IPS DF 19.7 (cell line): Measurements from ENCODE around the gene RYR2.

Experiments used
- DNase-seq: peaks from one replicate; pipeline ENCODE4 v3.0.0-alpha.2; 2013; ENCODE audit warnings: low read depth, low spot score

The RYR2 gene

DNA sequence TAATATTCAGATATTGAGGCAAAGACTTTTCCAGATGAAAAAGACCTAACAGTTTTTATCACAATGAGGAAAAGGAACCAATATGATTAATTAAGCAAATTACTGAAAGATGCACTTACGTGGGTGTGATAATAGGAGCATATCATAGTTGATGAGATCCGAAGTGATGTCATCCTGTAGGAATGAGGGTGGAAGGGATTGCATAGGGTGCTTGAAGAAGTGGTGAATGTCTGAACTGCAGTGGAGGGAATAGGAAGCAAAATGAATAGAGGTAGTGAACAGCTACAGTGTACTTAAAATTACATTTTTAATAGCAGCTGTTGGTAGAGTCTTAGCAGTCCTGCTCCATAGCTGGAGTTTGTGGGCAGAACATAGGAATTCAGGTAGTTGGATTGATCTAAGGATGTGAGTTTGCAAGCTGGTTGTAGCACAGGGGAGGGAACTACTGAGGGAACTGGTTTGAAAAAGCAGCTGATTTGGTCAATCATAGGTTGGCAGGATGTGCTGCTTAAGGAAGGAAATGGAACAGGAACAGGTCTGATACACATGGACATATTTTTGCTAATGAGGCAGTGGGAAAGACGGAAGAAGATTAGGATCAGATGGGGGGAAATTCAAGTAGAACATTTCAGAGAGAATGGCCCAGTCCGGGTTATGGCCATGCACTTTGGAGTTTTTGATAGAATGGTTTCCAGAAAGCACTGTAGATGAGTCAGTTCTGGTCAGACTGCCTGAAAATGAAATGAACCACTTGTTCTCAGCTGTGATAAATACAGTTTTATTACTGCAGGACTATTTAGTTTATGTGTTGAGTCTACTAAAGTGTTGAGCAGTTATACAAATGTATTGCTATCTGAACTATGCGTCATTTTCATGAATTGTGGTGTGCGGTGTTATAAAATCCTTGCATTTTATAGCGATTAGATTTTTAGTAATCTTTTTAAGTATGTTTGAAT lies 155.8 kb downstream of the RYR2 start:
- DNase-seq: peak; percentile 28

DNA sequence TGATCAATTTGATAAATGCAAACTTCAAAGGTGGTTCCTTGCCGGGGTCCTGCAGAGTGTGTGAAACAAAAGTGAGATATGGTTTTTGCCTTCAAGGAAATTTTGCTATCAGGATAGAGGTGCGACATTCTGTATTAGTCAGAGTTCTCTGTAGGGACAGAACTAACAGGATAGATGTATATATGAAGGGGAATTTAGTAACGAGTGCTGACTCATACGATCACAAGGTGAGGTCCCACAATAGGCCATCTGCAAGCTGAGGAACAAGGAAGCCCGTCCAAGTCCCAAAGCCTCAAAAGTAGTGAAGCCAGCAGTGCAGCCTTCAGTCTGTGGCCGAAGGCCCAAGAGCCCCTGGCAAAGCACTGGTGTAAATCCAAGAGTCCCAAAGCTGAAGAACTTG lies 157.0 kb downstream of the RYR2 start:
- no peak for DNase-seq

DNA sequence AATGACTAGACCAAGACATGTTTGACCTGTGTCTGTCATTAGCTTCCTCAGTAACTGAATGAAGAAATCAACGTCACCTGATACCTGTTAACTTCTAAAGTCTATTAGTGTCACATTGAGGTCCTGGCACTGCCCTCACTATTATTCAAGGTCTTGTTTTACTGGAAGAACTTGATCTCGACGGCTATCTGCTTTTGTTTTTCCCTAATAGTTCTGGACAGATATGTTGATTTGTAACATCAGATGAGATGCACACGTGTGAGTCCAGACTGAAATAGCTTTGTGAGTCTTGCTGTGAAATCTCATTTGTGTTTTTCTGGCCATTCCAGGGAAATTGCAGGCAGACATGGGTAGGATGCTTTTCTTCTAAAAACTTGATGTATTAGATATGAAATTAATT lies 159.2 kb downstream of the RYR2 start:
- DNase-seq: no peak

DNA sequence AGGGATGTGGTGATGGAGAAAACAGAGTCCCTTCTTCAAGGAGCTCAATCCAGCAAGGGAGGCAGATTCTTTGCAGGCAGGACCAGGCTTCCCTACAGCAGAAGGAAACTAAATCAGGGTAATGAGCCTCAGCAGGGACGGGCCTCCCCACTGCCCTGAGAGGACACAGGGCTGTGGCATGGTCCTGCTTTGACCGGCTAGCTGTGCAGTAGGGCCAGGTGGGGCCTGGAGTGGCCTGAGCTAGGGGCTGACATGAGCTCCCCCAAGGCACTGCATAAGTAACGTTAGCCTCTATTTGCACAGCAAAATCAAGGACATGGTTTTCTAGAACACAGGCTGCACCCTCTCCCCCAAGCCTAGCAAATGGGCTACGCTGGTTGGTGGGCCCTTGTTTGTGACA lies 162.9 kb downstream of the RYR2 start:
- DNase-seq: no peak

DNA sequence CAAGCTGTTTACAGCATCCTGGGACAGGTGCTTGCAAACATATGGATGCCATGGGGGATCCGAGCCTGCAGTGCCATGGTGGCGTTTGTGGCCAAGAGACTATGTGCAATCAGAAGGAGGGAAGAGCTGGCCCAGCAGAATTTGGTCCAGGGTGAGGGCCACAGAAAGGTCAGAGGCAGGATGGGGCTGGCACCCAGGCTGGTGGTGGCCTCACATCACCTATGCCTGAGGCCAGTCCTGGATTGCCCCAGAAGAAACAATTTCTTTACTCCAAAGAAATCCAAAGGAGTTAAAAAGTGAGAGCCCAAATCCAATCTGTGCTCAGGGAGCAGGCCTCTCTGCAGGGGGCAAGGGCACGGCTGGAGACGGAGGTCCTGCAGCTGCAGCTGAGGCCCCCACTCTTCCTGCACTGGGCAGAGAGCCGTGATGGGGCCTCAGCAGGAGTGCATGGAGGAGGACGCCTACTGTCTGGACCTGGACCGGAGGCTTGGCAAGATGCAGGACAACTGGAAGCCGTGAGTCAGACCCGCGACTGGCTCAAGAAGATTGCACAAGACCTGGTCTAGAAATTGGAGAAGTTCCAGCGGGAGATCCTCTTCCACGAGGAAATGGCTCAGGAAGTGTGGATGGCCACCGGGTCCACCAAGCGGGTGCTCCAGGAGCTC lies 163.5 kb downstream of the RYR2 start:
- DNase-seq: no peak

- DNase-seq: no peak
Observed at GRCh38 chr1:237206065-237206414, 164.1 kb downstream of the RYR2 start.

DNA sequence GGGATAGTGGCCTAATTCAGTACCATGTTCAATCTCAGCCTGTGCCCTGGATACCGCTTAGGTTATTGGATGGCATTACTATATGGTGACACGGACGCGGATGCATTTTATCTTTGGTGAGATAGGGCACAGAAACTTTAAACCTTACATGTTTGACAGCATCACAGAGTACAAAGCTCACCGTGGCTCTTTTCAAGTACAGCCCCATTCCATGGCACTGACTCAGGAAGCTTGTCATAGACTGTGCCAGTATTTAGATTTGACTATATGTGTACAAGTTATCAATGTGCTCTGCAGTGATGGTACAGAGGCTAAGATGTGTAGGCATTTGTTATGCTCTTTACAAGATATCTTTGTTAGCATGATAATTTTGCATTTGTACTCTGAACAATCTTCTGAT lies 169.0 kb downstream of the RYR2 start:
- DNase-seq: no peak

GRCh38 chr1:237211540-237211939 lies 169.6 kb downstream of the RYR2 start:
- no peak for DNase-seq

DNA sequence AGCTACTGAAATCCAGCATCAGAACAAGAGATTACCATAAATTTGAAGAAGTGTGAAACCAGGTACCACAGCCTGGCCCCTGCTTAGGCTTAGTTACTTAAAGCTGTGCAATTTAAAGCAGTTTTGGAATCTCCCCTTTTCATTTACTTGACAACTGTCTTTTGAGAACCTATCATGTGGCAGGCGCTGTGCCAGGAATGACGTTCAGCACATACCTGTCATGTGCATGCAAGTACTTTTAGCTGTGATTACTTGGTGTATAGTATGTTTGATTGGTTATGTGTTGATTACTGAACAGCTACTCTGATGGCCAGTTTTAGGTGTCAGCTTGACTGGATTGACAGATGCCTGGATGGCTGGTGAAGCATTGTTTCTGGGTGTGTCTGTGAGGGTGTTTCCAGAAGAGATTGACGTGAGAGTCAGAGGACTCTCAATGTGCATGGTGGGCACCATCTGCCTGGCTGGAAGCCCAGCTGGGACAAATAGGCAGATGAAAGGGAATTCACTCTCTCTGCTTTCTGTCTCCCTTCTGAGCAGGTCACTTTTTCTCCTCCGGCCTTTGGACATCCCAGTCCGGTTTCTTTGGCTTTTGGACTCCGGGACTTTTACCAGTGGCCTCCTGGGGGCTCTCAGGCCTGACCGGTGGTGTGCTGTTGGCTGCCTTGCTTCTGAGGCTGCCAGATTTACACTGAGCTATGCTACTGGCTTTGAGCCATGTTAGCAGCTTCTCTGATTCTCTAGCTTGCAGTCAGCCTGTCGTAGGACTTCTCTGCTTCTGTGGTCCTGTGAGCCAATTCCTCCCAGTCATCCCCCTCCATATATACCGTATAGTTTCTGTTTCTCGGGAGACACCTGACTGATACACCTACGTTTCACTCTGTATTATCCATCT lies 178.0 kb downstream of the RYR2 start:
- DNase-seq: no peak

DNA sequence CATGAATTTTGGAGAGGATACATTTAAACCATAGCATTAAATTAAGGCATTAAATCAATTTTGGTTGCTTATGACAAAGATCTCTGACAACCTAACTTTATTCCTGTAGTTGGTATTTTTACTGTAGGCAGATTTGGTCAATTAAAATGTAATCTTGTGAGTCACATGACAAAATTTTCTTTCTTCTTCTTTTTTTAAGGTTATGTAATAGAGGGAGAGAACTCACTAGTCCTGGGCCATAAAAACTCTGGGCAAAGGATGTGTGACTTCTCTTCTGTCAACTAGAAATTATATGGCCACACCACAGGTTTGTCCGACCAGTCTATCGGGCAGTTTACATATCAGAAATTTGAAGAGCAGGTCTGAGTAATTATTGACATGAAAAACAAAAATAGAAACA lies 181.4 kb downstream of the RYR2 start:
- no peak for DNase-seq

DNA sequence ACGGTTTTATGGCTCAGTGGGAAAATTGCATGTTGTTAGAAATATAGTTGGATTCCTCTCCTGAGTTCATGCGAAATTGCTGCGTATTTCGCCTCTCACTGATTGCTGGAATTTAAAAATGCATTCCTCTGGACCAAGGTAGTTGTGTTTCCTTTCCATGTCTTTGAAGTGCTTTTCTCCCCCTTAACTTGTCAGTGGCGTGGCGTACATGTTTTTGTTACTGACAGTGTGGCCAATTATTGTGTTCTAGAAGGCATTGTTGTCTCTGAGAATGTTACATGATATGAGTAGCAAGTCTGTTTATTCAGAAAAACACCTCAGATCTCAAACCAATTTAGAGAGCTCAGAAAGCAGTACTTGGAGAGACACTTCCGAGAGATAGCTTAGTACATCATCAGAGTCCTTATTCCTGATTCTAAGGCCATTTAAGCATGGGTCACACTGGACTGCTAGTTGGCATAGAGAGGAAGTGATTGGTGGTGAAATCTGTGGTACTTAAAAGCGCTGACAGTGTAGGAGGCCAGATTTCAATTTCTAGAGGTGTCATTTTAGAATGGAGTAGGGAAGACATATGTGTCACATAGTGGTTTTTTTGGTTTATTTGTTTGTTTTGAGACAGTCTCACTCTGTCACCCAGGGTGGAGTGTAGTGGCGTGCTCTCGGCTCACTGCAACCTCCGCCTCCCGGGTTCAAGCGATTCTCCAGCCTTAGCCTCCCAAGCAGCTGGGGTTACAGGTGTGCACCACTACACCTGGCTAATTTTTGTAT lies 184.4 kb downstream of the RYR2 start:
- DNase-seq: no peak

- no peak for DNase-seq
Observed at GRCh38 chr1:237227476-237227875, 185.5 kb downstream of the RYR2 start.

DNA sequence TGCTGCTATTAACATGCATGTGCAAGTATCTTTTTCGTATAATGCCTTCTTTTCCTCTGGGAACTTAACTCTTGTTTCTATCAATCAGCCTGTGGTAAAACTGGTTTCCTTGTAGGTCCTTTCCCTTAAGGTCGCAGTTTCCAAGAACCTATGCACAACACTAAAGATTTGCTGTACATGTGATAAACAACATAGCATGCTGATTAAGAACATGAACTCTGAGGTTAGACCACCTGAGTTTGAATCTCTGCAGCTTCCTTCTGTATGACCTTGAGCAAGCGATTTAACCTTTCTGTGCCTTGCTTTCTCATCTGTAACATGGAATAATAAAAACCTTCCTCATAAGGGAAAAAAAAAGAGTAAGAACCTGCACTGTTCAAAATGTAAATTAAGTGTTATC lies 186.4 kb downstream of the RYR2 start:
- DNase-seq: no peak

DNA sequence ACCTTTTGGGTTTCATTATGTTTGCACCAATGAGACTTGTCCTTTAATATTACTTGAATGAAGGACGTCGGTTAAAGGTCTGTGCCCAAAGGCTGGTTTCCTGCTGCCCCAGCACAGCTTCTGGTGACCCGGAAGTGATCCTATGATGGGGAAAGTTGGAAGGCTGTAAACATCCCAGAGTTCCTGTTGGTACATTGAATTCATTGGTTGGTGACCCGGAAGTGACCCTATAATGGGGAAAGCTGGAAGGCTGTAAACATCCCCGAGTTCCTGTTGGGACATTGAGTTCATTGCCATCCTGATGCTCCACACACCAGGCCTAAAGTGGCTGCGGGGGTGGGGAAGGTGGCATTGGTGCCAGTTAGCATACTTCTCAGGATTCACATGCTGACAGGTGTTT lies 187.3 kb downstream of the RYR2 start:
- DNase-seq: no peak

- no peak for DNase-seq
Observed at GRCh38 chr1:237232501-237232900, 190.5 kb downstream of the RYR2 start.

GRCh38 chr1:237235091-237235490 lies 193.1 kb downstream of the RYR2 start:
- DNase-seq: no peak

DNA sequence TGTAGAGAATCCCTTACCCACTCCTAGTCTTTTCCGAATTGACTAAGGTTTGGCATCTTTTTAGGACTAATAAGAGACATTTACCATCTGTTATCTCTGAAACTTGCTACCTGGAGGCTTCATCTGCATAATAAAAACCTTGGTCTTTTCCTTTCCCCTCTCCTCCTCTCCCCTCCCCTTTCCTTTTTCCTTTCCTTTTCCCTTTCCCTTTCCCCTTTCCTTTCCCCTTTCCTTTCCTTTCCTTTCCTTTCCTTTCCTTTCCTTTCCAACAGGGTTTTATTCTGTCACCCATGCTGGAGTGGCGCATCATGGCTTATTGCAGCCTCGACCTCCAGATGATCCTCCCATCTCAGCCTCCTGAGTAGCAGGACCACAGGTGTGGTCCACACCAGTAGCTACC lies 195.7 kb downstream of the RYR2 start:
- no peak for DNase-seq

- peak; percentile 84 for DNase-seq
Observed at GRCh38 chr1:237239248-237239647, 197.3 kb downstream of the RYR2 start.

GRCh38 chr1:237241038-237241437 lies 199.1 kb downstream of the RYR2 start:
- DNase-seq: no peak

DNA sequence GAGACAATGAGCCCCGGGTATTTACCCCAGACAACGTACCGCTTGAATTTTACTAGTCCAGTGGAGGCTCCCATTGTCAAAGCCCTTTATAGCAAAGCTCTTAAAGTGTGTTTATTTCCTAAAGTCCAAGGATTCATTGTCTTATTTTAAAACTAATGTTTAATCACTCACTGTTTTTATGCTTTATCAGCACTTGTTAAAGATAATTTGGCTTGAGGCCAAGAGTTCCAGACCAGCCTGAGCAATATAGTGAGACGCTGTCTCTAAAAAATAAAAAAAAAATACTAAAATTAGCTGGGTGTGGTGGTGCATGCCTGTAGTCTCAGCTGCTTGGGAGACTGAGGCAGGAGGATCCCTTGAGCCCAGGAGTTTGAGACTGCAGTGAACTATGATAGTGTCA lies 202.8 kb downstream of the RYR2 start:
- DNase-seq: no peak

- no peak for DNase-seq
Observed at GRCh38 chr1:237247442-237247841, 205.5 kb downstream of the RYR2 start.
